C4-2B (cell line): ENCODE data around the gene PARD3.
A peak's percentile ranks its signal among the peaks of the same experiment; 100 is the strongest.

ENCODE experiments used
- H3K27ac ChIP-seq: fragments of 450-650 bp; 2 replicates; pipeline ENCODE4 v1.5.1; 2017
- ZFX ChIP-seq: fragments of 450-650 bp; IDR thresholded peaks from 2 replicates; pipeline ENCODE4 v1.6.1; 2017
- TF ChIP-seq, protein P1 (sequence below): fragments of 450-650 bp; conservative IDR thresholded peaks from 2 replicates; pipeline ENCODE4 v1.5.1; 2017; ENCODE audit warnings: mild to moderate bottlenecking

The PARD3 gene

DNA sequence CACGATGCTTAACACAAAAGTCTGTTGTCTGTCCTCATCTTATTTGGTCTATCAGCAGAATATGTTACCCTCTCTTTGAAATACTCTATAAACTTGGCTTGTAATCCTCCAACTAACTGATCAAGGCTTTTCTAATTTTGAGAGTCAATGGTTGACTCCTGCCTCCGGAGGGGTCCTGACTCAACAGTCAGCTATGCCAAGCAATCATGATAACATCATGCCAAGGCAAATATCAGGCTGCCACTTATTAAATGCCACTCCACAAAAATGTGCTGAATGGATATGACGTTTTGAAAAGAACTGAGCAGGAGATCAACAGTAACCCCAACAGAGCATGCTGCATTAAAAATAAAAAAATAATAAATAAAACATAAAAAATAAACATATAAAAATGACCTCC, 116.1 kb downstream of the PARD3 start:
- no peak overlapping the region for H3K27ac ChIP-seq
- no peak for TF ChIP-seq ZFX
- TF ChIP-seq, protein P1, sequence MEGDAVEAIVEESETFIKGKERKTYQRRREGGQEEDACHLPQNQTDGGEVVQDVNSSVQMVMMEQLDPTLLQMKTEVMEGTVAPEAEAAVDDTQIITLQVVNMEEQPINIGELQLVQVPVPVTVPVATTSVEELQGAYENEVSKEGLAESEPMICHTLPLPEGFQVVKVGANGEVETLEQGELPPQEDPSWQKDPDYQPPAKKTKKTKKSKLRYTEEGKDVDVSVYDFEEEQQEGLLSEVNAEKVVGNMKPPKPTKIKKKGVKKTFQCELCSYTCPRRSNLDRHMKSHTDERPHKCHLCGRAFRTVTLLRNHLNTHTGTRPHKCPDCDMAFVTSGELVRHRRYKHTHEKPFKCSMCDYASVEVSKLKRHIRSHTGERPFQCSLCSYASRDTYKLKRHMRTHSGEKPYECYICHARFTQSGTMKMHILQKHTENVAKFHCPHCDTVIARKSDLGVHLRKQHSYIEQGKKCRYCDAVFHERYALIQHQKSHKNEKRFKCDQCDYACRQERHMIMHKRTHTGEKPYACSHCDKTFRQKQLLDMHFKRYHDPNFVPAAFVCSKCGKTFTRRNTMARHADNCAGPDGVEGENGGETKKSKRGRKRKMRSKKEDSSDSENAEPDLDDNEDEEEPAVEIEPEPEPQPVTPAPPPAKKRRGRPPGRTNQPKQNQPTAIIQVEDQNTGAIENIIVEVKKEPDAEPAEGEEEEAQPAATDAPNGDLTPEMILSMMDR = no peak

DNA sequence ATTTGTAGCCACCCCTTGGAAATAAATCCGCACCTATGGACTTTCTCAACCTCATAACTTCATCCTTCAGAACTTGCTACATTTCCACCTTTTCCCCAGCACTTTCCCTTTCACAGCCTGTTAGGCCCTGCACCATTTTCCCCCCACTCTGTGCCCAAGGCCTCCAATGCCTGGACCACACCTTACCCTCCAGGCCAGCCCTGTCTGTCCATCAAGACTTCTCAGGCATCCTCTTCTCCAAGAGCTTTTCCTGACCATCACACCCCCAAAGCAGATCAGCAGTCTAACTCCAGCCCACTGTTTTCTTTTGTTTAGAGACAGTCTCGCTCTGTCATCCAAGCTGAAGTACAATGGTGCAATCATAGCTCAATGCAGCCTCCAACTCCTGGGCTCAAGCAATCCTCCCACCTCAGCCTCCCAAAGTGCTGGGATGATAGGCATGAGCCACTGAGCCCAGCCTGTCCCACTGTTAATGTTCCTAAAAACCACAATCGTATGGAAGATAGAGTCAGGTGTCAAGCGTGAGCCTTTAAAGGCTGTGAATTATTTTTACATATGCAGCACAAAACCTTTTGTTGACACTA, 116.8 kb downstream of the PARD3 start:
- H3K27ac ChIP-seq = peak overlapping the region; percentile 12
- TF ChIP-seq, protein P1 = no peak
- TF ChIP-seq ZFX = no peak

DNA sequence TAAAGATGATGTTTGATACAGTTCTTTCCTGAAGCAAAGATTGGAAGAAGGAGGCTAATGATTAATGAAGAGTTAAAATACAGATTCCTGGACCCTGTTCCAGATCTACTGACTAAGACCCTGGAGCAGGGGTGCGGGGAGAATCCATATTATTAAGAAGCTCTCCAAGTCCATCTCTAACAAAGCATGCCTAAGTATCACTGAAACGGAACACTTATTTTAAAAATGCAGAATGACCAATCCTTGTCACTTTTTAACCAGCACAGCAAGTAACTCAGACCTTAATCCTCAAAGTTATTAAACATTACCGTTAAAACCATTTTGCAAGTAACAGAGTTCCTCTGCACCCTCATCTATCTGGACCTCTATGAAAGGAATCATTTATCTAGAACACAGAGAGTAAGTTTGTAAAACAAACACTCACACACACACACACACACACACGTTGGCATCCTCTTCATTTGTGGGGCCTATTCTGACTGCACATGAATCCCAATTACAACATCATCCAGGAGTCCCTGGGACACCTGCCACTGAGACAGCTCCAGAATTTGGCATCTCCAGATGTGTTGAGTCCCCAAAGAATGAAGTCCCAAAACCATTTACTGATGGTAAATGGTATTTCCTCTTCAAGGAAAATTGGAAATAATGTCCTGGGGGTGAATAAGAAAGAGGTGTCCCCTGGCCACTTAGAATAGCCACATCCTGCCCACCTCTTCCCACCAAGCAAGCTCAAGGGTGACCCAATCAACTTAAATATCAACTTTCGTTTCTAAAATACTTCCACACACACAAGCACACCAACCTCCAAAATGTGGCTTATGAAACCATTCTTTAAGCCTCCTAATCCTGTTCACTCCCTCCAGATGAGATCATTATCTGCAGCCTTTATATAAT, 117.5 kb downstream of the PARD3 start:
- peak overlapping the region; percentile 12; the same call in 1 of the 2 replicates for H3K27ac ChIP-seq
- no peak for TF ChIP-seq ZFX
- TF ChIP-seq, protein P1 = no peak

DNA sequence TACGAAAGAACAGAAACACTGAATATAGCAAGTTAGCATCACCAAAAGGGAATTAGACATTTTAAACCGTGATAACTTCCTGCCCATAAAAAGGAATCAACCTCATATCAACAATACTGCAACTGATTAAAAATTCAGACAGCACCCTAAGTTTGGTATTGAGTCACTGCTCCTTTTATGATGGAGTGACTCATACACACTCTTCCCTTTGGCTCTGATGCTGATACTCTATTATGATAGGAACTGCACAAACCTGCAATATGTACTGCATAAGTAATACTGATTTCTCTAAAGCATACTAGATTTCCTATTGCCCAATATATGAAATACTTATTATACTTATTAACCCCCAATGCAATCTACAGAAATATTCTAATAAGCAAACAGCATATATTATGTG, 118.7 kb downstream of the PARD3 start:
- TF ChIP-seq, protein P1 = no peak
- no peak for TF ChIP-seq ZFX
- no peak overlapping the region for H3K27ac ChIP-seq

DNA sequence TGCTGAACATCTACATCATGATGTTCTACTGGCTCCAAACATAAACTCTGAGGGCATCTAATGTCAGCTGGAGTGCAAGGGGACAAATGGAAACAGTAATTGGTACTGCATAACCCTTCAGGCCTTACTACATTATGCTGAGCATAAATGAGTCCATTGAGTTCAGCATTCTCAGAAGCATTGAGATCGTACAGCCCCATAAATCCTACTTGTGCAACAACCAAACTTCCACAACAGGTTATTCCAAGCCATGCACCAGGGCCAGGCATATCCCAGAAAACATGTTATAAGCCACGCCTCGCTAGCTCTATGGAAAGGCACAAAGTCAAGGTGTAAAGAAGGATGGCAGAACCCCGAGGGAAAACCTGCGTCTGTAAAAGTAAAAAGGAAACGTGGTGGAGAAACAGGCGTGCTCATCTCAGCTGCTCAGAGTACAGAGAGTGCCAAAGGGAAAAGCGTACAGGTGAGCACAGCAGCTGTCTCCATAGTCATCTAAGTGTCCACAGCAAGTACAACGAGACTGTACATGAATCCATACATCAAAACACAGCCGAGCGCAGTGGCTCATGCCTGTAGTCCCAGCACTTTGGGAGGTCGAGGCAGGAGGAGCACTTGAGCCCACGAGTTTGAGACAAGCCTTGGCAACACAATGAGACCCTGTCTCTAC, 124.6 kb downstream of the PARD3 start:
- TF ChIP-seq, protein P1 = no peak
- no peak for TF ChIP-seq ZFX
- H3K27ac ChIP-seq = no peak overlapping the region

DNA sequence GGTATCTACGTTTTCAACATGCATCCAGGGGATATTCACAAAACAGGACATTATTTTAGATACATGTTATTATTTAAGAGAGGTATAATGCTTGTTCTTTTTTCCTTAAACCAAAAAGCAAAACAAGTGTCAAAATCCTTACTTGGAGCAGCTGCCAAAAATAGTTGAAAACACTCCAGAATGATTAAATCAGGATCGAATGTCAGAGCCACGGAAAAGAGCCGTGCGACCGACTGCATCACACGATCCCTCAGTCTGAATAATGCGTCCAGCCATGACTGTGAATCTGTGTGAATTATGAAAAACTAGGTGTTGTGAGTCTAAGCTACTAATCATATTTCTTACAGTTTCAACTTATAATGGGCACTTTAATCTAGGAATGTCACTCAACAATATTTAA, 126.0 kb downstream of the PARD3 start:
- no peak for TF ChIP-seq ZFX
- TF ChIP-seq, protein P1 = no peak

More for the DNA sequence above, 126.0 kb downstream of the PARD3 start:
- H3K27ac ChIP-seq = no peak overlapping the region
